GM19397 (cell line): ENCODE results near the gene AADACL2.
"Not testable (repeated sequence)": the region's sequence is repeated elsewhere in the genome, so short reads cannot be mapped to it uniquely, and the experiment has no call there.

Experiments used
- ATAC-seq: cut with Tn5 transposase; IDR thresholded peaks from one replicate; pipeline ENCODE4 v1.9.1; 2021; ENCODE audit warnings: mild to moderate bottlenecking, moderate library complexity; ENCODE audit not compliant: unreplicated experiment

Gene AADACL2

GRCh38 chr3:151764699-151765098 lies 31.0 kb downstream of the AADACL2 start:
- ATAC-seq, result not testable (repeated sequence)

DNA sequence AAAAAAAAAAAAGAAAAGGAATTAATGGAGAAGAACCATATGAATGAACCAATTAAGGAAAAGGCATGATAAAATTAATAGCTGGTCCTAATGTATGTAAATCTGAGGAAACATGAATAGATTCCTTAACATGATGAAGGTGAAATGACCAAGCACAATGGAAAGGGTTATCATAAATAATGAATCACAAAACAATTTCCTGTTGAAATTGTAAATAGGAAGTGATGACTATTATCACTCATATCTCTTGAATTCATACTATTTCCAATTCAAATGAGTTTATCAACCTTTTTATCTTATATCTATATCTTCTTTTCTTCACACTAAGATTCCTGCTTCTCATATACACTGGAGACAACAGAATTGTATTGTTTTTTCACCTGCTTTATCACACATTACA lies 32.0 kb downstream of the AADACL2 start:
- ATAC-seq, result no peak

DNA sequence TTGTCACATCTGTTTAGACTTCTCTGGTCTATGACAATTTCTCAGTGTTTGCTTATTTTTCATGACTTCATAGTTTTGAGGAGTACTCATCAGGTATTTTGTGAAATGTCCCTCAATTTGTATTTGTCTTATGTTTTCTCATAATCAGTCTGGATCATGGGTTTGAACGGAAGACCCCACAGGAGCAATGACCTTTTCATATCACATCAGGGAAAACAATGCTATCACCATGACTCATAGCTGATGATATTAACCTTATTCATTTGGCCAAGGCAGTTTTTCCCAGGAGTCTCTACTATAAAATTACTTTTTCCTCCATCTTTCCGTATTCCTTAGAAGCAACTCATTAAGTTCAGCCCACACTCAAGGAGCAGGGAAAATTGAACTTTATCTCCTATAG lies 32.7 kb downstream of the AADACL2 start:
- no peak for ATAC-seq

DNA sequence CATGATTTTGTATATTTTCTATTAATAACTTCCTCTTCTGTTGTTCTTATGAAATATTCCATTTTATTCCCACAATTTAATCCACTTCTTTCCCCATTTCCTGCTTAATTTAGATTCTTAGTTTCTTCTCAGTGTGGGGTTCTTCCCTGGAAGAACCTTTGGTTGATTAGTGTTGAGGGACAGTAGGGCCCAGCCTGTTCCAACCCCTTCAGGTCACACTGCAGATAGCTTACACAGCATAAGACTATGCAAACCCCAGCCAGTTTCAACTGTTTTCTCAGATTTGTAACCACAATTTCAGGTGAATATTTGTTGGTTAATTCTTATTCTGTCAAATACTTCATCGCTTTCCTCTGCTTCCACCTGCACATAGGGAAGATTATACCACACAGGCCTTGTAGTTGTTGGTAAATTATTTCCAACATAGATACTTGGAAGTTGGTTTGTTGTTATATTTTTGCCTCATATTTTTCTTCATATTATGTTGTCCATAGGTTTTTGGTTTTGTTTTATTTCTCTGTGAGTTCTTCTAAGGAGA lies 34.7 kb downstream of the AADACL2 start:
- ATAC-seq, result no peak

DNA sequence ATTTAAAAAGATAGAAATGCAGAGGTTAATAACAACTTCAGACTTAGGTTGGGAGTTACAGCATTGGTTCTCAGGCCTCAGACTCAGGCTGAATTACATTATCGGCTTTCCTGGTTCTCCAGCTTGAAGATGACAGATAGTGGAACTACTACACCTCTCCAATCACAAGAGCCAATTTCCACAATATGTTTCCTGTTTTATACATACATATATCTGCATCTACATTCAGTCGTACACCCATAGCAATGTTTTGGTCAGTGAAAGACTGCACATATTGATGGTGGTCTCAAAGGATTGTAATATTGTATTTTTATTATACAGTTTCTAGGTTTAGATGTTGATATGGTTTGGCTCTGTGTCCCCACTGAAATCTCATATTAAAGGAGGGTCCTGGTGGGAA lies 35.4 kb downstream of the AADACL2 start:
- no peak for ATAC-seq

DNA sequence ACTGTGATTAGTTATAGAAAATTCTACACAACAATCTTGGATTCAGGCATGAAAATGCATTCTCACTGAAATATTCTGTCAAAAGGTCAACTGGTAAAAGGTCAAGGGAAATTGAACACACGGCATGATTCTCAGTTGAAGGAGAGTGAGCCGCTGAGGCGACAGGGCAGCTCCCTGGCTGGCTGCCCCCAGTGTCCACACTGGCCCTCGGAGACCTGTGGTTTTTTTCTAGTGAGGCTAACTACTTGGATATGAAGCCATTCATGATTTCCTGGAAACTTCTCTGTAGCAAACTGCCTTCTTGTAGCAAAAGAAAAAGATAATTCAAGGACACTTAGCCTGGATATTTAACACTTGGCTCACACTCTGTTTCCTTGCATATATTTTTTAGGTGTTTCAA lies 37.2 kb downstream of the AADACL2 start:
- no peak for ATAC-seq

GRCh38 chr3:151772825-151773480 lies 39.2 kb downstream of the AADACL2 start:
- ATAC-seq, result no peak

DNA sequence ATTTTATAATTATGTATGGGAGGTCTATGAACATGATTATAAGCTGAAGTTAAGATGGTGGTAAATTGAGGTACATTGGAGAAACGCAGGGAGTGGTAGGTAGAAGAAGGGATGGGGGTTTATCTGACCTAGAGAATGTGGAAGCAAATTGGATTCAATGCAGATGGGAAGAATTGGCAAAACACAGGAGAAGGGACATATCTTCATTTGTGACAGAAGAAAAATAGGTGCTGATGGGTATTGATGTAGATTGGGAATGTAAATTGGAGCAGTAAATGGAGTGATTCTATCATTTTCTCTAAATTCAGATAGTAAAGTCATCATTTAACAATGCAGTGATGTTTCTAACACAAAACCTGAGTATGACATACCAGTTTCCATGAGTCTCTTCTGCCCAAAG lies 40.5 kb downstream of the AADACL2 start:
- no peak for ATAC-seq

- ATAC-seq, result no peak
Measured at GRCh38 chr3:151774910-151775309, 41.2 kb downstream of the AADACL2 start.

DNA sequence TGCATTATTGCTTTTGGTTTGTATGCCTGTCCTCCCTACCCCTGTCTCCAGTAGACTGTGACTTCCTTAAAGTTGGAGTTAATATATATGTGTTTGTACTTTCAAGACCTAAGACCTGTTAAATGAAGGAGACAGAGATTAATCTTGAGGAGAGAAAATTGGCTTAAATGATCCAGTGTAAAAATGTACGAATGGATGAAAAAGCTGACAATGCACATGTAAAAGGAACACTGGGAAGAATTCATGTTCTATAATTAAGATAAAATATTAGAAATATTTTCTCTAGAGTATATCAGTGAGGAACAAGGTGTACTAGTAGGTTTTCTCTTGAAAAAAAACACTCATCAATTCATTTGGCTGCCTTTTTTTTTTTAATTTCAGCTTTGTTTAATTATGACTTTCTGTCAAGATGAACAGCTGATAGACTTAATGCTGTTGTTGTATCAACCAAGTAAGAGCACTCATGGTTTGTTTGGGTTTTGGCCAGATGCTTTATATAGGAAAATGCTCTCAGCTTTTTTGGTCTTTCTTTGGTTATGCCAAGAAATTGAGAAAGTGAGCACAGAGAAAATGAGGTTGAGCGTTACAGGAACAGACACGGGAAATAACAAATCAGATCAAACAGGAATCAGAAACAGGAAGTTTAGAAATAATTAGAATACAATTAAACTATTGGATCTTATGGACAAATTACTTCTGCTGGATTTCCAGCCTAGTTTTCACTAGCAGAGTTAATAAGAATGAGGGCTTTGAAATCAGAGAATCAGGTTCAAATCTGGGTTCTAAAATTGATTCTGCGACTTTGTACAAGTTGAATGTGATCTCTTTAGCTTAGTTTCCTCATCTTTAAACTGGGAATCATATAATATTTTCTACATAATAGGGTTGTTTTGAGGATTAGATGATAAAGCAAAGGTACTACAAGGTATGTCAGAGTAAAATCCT lies 41.9 kb downstream of the AADACL2 start:
- ATAC-seq, result no peak

- no peak for ATAC-seq
Measured at GRCh38 chr3:151776259-151776740, 42.6 kb downstream of the AADACL2 start.

- ATAC-seq, result no peak
Measured at GRCh38 chr3:151777880-151778279, 44.2 kb downstream of the AADACL2 start.

DNA sequence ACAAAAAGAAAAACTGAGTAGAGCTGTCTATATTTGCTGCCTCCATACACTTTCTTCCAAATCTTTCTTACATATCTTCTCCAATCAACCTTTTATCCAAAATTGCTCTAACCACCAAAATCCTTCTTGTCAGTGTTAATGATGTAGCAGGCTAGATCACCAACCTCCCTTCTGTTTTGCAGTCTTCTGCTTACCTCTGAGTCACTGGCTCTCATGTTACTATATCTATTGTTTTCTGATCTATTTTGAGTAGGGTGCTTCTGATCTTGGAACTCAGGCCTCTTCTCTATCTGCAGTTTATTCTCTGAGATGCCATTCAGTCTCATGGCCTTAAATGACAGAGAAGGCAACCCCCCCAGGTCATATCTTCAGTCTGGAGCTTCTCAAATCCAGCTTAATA lies 53.9 kb downstream of the AADACL2 start:
- ATAC-seq, result no peak

GRCh38 chr3:151788401-151788800 lies 54.7 kb downstream of the AADACL2 start:
- no peak for ATAC-seq

DNA sequence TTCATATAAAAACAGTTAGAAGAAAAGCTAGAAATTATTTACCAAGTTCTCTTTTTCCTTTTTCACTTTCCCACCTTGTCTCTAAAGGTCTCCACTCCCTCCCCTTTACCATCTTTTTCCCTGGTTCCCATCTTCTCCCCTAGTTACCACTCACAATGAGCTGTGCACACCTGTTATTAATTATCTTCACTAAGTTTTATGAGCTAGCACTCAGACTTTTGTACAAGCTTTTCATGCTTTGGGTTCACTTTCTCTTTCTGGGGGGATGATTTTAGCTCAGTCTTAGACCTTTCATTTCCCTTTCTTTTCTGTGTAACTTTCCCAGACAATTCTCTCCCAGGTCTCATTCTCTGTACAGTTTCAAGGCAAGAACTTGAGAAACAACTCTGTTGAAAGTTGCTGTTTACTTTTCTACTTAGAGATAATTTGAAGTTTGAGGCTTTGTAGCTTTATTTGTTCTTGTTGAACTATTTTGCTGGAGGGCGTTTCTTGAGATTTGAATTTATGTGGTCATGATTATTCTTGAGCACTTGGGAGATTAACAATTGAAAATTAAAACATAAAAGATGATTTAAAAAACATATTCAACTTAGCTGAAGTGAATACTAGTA lies 56.2 kb downstream of the AADACL2 start:
- no peak for ATAC-seq

DNA sequence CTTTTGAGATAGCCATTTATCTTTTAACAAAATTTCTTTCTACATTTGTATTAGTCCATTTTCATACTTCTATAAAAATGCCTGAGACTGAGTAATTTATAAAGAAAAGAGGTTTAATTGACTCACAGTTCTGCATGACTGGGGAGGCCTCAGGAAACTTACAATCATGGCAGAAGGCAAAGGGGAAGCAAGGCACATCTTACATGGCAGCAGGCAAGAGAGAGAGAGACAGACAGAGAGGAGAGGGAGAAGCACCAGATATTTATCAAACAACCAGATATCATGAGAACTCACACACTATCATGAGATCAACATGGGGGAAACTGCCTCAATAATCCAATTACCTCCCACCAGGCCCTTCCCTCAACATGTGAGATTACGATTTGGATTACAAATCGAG lies 57.0 kb downstream of the AADACL2 start:
- not testable (repeated sequence) for ATAC-seq

- ATAC-seq, result no peak
Measured at GRCh38 chr3:151792411-151792810, 58.7 kb downstream of the AADACL2 start.

GRCh38 chr3:151793636-151794035 lies 59.9 kb downstream of the AADACL2 start:
- no peak for ATAC-seq

- no peak for ATAC-seq
Measured at GRCh38 chr3:151794080-151794479, 60.4 kb downstream of the AADACL2 start.

DNA sequence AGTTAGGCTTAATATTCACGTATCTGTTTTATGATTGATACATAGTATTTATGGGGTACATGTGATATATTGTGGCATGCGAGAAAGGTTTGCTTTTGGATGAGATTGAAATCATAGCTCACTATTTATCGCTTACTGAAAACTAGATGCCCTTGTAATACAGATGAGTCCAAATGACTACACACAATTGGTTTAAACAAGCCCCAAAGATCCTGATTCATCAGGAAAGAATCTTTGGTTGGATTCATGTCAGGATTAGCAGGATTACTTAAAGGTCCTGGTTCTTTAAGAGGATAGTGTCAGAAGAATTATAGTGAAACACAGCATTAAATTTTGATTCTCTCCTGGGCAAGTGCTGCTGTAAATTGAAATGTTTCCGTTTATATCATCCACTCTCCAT lies 61.5 kb downstream of the AADACL2 start:
- no peak for ATAC-seq

- no peak for ATAC-seq
Measured at GRCh38 chr3:151796105-151796680, 62.5 kb downstream of the AADACL2 start.
